ENCODE data around the gene MYH11. TPM values are rescaled to one million over a fixed set of nuclear protein-coding genes. Genes with fewer than 3 reads are reported as not detected.
"Not testable (repeated sequence)": the region's sequence is repeated elsewhere in the genome, so short reads cannot be mapped to it uniquely, and the experiment has no call there.

Gene MYH11
- total RNA-seq, 1 donor from 2014 or later: 0.04 TPM

DNA sequence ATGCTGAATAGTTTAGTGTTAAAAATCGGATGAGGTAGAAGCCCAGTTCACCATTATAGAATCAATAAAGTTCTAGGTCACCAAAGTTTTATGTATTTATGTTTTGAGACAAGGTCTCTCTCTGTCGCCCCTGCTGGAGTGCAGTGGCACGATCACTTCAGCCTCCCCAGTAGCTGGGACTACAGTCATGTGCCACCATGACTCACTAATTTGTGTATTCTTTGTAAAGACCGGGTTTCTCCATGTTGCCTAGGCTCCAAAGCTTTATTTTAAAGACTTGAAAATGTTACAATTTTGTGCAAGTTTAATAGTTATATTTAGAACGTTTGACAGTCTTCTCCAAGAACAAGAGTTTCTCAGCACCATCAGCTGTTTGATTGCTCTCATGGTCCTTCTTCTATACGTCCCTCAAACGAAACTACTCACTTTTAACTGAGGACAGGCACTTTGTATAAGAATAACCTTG, 174.7 kb downstream of the MYH11 start:
- TF ChIP-seq, protein P1, sequence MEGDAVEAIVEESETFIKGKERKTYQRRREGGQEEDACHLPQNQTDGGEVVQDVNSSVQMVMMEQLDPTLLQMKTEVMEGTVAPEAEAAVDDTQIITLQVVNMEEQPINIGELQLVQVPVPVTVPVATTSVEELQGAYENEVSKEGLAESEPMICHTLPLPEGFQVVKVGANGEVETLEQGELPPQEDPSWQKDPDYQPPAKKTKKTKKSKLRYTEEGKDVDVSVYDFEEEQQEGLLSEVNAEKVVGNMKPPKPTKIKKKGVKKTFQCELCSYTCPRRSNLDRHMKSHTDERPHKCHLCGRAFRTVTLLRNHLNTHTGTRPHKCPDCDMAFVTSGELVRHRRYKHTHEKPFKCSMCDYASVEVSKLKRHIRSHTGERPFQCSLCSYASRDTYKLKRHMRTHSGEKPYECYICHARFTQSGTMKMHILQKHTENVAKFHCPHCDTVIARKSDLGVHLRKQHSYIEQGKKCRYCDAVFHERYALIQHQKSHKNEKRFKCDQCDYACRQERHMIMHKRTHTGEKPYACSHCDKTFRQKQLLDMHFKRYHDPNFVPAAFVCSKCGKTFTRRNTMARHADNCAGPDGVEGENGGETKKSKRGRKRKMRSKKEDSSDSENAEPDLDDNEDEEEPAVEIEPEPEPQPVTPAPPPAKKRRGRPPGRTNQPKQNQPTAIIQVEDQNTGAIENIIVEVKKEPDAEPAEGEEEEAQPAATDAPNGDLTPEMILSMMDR (IDR thresholded peaks at IDR 0.05; ENCODE audit: insufficient read depth, low read length, poor library complexity, severe bottlenecking): peak; percentile 64
- no peak overlapping the region for H3K4me3 ChIP-seq (ENCODE audit: low read depth, low read length)
- peak; percentile 42 for DNase-seq (ENCODE audit: low read depth)
- H3K36me3 ChIP-seq (ENCODE audit: control insufficient read depth, insufficient read depth, low read length): no peaks in the 10 kb centered on the region
- H3K27me3 ChIP-seq (ENCODE audit: control insufficient read depth, insufficient read depth, low read length): no peaks in the 10 kb centered on the region

DNA sequence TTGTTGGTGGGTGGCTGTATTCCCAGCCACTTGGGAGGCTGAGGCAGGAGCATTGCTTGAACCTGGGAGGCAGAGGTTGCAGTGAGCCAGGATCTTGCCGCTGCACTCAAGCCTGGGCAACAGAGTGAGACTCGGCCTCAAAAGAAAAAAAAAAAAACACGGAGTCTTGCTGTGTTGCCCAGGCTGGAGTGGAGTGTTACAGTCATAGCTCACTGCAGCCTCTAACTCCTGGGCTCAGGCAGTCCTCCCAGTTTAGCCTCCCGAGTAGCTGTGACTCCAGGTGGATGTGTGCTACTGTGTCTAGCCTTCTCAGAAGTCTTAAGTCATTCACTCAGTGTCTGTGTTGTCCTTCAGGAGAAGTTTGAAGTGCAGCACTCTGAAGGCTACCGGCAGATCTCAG, 179.4 kb downstream of the MYH11 start:
- H3K36me3 ChIP-seq (ENCODE audit: control insufficient read depth, insufficient read depth, low read length): no peaks in the 10 kb centered on the region
- H3K4me3 ChIP-seq (ENCODE audit: low read depth, low read length): no peak overlapping the region
- DNase-seq (ENCODE audit: low read depth): no peak
- no peaks in the 10 kb centered on the region for H3K27me3 ChIP-seq (ENCODE audit: control insufficient read depth, insufficient read depth, low read length)
- TF ChIP-seq, protein P1 (IDR thresholded peaks at IDR 0.05; ENCODE audit: insufficient read depth, low read length, poor library complexity, severe bottlenecking): no peak

DNA sequence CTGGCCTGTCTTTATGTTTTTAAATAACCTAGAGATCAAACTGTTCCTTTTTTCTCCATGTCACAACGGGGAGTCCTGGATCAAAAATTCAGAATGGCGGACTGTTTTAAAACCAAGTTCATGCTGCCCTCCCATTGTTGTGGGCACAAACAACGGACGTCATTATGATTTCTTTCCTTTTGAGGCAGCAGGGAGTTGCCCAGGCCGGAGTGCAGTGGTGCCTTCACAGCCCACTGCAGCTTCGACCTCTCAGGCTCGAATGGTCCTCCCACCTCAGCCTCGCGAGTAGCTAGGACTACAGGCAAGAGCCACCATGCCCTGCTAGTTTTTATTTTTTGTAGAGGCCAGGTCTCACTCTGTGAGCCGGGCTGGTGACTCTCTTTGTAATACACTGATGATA, 180.3 kb downstream of the MYH11 start:
- H3K36me3 ChIP-seq (ENCODE audit: control insufficient read depth, insufficient read depth, low read length): no peaks in the 10 kb centered on the region
- no peak overlapping the region for H3K4me3 ChIP-seq (ENCODE audit: low read depth, low read length)
- no peaks in the 10 kb centered on the region for H3K27me3 ChIP-seq (ENCODE audit: control insufficient read depth, insufficient read depth, low read length)
- DNase-seq (ENCODE audit: low read depth): no peak
- TF ChIP-seq, protein P1 (IDR thresholded peaks at IDR 0.05; ENCODE audit: insufficient read depth, low read length, poor library complexity, severe bottlenecking): no peak

DNA sequence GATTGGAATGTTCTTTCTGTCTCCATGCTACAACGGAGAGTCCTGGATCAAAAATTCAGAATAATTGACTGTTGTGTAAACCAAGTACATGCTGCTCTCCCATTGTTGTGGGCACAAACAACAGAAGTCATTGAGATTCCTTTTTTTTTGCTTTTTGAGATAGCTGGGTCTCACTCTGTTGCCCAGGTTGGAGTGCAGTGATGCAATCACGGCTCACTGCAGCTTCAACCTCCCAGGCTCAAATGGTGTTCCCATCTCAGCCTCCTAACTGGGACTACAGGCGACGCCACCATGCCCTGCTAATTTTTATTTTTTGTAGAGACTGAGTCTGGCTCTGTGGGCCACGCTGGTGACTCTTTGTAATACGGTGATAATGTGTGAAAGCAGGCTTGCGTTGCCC, 182.3 kb downstream of the MYH11 start:
- H3K27me3 ChIP-seq (ENCODE audit: control insufficient read depth, insufficient read depth, low read length): no peaks in the 10 kb centered on the region
- no peak overlapping the region for H3K4me3 ChIP-seq (ENCODE audit: low read depth, low read length)
- TF ChIP-seq, protein P1 (IDR thresholded peaks at IDR 0.05; ENCODE audit: insufficient read depth, low read length, poor library complexity, severe bottlenecking): no peak
- H3K36me3 ChIP-seq (ENCODE audit: control insufficient read depth, insufficient read depth, low read length): peaks cover 2% of the 10 kb centered on the region
- DNase-seq (ENCODE audit: low read depth): no peak

DNA sequence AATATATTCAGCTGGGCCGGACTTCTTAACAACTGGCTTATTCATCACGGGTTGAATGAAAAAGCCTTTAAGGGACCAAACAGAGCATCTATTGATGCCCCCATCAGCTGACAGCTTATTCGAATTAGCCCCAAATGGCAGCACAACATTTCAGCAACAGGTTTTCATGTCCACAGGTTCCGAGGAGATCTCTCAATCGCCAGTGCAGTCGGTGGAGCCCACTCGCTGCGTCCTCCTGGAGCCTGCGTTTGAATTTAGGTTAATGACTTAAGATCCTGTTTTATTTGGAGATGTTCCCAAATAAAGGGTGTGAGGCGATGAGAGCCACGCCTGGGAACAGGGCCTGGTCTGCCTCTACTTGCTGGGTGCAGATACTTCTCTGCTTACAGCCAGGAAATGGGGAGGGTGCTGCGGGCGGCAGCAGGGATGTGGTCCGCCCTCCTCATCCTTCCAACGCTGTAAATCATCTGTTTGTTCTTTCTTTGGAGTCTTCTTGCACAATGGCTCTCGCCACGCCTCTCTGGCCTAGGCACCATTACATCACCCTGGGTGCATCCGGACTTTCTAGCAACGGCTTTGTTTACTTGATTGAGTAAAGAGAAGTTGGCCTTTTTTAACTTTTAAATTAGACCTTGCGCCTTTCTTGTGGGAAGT, 184.2 kb downstream of the MYH11 start:
- H3K27me3 ChIP-seq (ENCODE audit: control insufficient read depth, insufficient read depth, low read length): no peaks in the 10 kb centered on the region
- peaks cover 2% of the 10 kb centered on the region for H3K36me3 ChIP-seq (ENCODE audit: control insufficient read depth, insufficient read depth, low read length)
- no peak overlapping the region for H3K4me3 ChIP-seq (ENCODE audit: low read depth, low read length)
- TF ChIP-seq, protein P1 (IDR thresholded peaks at IDR 0.05; ENCODE audit: insufficient read depth, low read length, poor library complexity, severe bottlenecking): no peak
- peak; percentile 79 for DNase-seq (ENCODE audit: low read depth)

DNA sequence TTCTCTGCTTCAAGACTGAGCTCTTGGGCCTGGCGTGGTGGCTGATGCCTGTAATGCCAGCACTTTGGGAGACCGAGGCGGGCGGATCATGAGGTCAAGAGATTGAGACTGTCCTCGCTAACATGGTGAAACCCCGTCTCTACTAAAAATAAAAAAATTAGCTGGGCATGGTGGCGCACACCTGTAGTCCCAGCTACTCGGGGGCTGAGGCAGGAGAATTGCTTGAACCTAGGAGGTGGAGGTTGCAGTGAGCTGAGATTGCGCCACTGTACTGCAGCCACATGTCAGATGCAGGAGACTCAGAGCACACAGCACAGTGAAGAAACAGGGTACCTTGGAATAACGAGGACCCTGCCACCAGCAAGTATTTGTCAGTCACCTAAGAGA, 184.7 kb downstream of the MYH11 start:
- H3K27me3 ChIP-seq (ENCODE audit: control insufficient read depth, insufficient read depth, low read length); H3K36me3 ChIP-seq (ENCODE audit: control insufficient read depth, insufficient read depth, low read length); DNase-seq (ENCODE audit: low read depth); H3K4me3 ChIP-seq (ENCODE audit: low read depth, low read length): not testable (repeated sequence)
